PC-9 (cell line): ENCODE measurements around the gene CCDC134.

Experiments
- EZH2 ChIP-seq: fragments of 200-600 bp; sonication (generic); IDR thresholded peaks from 2 replicates; pipeline ENCODE4 v1.8.0; 2017; ENCODE audit warnings: antibody characterized with exemption, low read depth
- TF ChIP-seq, protein P1 (sequence below): fragments of 200-600 bp; sonication (generic); conservative IDR thresholded peaks from 2 replicates; pipeline ENCODE4 v1.6.1; 2017; ENCODE audit warnings: mixed run types, antibody characterized with exemption, mild to moderate bottlenecking, moderate library complexity

DNA sequence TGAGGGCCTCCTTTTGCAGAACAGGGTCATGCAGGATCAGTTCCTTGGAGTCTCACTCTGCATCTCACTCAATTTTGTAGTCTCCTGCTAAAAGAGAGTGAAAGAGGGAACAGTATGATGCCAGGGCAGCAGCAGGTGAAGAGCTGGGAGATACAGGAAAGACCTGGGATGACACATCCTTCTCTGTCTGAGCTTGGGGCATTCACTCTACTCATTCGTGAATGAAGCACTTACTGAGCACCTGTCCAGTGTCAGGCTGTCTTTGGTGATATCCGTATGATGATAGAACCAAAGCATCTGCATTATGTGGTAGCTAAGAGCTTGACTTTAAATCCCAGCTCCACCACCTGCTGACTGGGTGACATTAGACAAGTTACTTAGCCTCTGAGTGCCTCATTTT is 46.8 kb downstream of the CCDC134 start:
- TF ChIP-seq, protein P1, sequence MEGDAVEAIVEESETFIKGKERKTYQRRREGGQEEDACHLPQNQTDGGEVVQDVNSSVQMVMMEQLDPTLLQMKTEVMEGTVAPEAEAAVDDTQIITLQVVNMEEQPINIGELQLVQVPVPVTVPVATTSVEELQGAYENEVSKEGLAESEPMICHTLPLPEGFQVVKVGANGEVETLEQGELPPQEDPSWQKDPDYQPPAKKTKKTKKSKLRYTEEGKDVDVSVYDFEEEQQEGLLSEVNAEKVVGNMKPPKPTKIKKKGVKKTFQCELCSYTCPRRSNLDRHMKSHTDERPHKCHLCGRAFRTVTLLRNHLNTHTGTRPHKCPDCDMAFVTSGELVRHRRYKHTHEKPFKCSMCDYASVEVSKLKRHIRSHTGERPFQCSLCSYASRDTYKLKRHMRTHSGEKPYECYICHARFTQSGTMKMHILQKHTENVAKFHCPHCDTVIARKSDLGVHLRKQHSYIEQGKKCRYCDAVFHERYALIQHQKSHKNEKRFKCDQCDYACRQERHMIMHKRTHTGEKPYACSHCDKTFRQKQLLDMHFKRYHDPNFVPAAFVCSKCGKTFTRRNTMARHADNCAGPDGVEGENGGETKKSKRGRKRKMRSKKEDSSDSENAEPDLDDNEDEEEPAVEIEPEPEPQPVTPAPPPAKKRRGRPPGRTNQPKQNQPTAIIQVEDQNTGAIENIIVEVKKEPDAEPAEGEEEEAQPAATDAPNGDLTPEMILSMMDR = no peak
- no peak for TF ChIP-seq EZH2
